ENCODE results near the gene ABTB2. TPM values are rescaled to one million over a fixed set of nuclear protein-coding genes. Genes with fewer than 3 reads are reported as not detected.

Gene ABTB2
- total RNA-seq, 1 donor from 2014 or later, result 0.13 TPM

DNA sequence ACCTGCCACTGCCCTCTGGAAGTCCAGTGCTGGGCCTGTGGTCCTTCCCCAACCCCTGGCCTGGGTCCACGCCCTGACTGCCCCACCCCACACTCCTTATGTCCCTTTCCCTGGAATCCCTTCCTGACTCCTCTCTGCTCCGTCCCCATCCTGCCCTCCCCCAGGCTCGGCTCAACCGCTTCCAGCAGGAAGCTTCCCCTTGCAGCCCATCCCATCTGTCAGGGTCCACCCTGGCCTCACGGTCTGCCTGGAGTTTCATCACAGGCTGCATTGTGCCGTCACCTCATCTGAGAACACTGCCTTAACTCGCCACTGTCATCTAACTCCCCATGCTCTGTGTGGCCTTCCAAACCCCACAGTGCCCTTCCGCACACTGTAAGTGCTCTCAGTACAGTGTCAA, 188.1 kb downstream of the ABTB2 start:
- DNase-seq (ENCODE audit: low read depth in 2 of 2), result no peak

GRCh38 chr11:34168642-34169420, 189.0 kb downstream of the ABTB2 start:
- DNase-seq (ENCODE audit: low read depth in 2 of 2), result no peak

- DNase-seq (ENCODE audit: low read depth in 2 of 2), result no peak
Measured at GRCh38 chr11:34167961-34168360, 189.8 kb downstream of the ABTB2 start.

DNA sequence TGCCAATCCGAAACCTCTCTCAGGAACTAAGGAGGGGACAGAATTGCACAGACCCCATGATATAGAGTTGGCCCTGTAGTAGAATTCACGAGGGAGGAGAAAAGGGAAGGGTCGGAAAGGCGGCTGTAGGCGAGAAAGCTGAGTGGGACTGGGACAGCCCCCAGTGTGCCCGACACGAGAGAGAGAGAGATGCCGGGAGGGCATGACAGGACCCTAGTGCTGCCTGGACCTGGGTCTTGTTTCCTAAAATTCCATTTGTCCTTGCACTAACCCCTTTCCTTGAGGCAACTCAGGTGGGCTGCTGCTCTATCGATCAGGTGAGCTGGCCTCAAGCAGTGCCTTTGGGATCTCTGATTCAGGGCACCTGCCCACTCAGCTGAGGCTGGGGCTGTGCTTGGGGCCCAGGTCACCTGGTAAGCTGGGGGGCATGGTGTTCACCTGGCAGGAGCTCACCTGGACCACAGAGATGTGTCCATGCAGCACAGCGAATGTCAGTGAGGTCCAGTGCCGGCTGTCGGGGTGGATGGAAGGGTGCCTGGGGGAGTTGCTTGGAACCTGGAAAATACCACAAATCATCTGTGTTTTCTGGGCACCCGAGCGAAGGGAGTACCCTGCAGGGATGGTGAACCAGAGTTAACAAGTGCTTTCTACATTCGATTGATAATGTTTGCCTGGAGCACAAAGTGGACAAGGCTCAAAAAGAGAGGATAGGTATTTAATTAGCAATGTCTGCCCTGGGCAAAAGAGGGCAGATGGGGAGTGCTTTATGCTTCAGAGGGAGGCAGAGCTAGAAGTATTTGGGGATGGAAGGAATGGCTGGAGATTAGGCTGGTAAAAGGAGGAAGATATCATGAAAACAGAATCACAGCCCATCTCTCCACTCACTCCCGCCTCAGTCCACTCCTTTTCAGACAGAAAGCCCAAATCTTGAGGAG, 190.7 kb downstream of the ABTB2 start:
- DNase-seq (ENCODE audit: low read depth in 2 of 2), result no peak

DNA sequence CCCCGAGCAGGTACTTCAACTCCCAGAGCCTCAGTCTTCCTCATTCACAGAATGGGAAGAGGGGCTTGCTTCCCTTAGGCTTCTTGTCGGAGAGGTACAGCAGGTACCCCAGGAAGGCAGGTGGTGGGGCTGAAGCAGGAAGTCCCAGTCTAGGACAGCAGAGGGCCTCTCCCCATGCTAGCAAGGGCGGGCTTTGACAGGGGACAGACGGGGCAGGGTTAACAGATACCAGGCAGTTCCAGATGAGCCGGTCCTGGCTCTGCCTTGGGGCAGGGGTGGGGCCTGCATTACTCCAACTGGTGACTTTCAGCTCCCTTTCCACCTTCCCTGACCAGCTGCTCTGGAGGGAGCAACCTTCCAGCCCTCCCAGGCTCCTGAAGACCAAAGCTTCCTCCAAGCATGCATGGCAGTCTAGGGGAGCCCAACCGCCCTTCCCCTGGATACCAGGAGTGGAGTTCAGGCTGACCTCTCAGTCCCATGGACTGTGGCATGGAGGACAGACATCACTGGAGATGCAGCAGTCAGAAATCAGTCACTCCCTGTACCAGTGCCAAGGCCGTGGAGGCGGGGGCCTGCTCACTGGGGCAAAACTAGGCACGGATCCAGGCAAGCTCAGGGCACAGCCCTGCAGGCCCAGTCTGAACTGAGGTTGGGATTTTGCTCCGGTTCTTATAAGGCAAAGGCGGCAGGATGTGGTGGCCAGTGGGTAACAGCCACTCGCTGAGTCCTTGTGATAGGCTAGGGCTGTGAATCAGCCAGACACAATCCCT, 191.8 kb downstream of the ABTB2 start:
- DNase-seq (ENCODE audit: low read depth in 2 of 2), result no peak

DNA sequence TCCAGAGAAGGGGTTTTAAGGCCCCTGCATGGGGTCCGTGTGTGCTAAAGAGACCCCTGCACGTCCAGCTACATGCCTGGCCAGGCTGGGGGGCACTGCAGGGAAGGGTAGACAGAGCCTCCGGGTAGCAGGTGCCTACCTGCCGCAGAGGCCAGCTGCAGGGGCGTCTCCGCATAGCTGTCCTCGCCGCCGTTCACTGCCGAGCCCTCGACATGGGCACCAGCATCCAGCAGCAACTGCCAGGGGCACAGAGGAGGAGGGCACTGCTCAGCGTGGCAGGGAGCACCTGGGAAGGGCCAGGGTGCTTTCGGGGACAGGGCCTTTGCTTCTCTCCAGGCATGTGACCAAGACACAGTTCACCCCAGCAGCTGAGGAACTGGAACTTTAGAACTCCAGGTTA, 192.7 kb downstream of the ABTB2 start:
- DNase-seq (ENCODE audit: low read depth in 2 of 2), result no peak

GRCh38 chr11:34162856-34163255, 195.0 kb downstream of the ABTB2 start:
- no peak for DNase-seq (ENCODE audit: low read depth in 2 of 2)

- no peak for DNase-seq (ENCODE audit: low read depth in 2 of 2)
Measured at GRCh38 chr11:34162493-34162820, 195.4 kb downstream of the ABTB2 start.

GRCh38 chr11:34161812-34162492, 195.9 kb downstream of the ABTB2 start:
- no peak for DNase-seq (ENCODE audit: low read depth in 2 of 2)

GRCh38 chr11:34161361-34161760, 196.4 kb downstream of the ABTB2 start:
- no peak for DNase-seq (ENCODE audit: low read depth in 2 of 2)

GRCh38 chr11:34160791-34161190, 197.0 kb downstream of the ABTB2 start:
- DNase-seq (ENCODE audit: low read depth in 2 of 2), result no peak

DNA sequence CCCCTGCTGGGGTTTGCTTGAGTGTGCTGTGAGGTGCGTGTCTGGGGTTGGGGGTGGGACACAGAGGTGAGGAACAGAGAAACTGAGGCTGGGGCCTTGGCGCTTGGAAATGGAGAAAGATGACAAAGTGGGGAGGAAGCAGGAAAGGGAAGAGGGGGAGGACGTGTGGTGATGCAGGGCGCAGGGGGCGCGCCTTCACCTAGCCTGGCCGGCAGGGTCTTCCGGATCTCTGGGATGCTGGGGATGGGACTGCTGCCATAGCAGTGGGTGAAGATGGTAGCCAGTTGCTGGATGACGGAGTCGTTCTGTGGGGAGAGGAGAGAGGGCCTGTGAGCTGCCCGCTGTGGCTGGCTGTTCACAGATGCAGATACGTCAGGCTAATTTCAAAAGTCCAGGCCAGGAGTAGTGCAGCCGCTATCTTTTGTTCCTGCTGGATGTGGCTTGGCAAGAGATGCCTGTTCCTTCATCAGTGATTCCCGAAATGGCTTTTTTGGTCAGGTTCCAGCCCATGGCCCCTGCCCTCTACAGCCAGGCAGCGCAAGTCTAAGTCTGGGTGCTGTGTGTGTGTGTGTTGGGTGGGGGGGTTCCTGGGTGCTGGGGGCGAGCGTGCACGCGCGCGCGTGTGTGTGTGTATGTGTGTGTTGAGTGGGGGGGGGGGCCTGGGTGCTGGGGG, 197.6 kb downstream of the ABTB2 start:
- no peak for DNase-seq (ENCODE audit: low read depth in 2 of 2)

- DNase-seq (ENCODE audit: low read depth in 2 of 2), result no peak
Measured at GRCh38 chr11:34158661-34159060, 199.1 kb downstream of the ABTB2 start.

GRCh38 chr11:34157163-34157562, 200.6 kb downstream of the ABTB2 start:
- no peak for DNase-seq (ENCODE audit: low read depth in 2 of 2)

DNA sequence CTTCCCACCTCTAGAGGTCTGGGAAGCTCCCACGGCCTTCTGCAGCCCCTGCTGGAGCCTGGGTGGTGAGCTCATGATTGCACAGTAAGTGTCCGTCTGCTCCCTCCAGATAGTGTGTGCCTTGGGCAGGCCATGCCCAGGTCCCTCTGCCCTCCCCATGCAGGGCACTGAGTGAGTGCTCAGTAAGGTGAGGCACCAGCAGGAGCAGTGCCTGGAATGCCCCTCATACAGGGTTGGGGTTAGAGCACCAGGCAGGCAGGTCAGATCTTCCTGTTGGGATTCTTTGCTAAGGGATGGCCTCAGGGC, 202.1 kb downstream of the ABTB2 start:
- no peak for DNase-seq (ENCODE audit: low read depth in 2 of 2)

- DNase-seq (ENCODE audit: low read depth in 2 of 2), result no peak
Measured at GRCh38 chr11:34155057-34155756, 202.6 kb downstream of the ABTB2 start.

DNA sequence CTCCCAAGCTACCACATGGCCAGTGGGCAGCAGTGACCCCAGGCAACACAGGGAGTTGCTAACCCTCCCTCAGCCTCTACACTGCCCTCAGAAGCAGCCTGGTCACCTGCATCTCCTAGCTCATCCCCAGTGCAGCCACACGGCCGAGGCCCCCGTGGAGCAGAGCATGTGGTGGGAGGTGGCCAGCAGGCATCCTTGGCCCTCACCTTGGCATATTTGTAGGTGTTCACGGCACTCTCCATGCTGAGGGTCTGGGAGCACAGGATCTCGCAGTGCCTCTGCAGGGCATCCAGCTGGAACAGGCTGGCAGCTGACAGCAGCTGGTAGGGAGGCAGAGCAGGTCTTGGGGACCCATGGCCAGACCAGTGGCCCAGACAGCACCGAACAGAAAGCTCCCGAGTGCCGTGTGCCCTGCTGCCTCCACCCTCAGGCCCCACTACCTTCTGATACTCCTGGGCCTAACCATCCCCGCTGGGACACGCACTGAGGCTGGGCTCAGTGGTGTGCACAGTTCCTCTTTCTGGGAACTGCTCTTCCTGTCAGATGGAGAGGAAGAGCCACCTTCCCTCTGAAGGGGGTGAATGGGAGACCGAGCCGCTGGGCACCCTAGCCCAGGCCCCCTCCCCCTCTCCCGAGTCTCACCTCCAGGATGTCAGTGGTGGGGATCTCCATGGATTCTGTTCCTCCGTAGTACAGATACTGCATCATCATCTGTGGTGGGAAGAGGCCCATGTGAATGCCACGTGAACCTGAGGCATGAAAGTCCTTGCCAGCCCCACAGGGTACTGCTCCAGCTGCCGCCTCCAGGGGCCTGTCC, 203.5 kb downstream of the ABTB2 start:
- no peak for DNase-seq (ENCODE audit: low read depth in 2 of 2)

- DNase-seq (ENCODE audit: low read depth in 2 of 2), result no peak
Measured at GRCh38 chr11:34151916-34152845, 205.6 kb downstream of the ABTB2 start.
